ENCODE measurements around the gene NADSYN1. TPM values are rescaled to one million over a fixed set of nuclear protein-coding genes. Genes with fewer than 3 reads are reported as not detected.

Gene NADSYN1
- total RNA-seq, 4 donors from 2014 or later, result 44.0 to 79.1 (median 57.3) TPM

DNA sequence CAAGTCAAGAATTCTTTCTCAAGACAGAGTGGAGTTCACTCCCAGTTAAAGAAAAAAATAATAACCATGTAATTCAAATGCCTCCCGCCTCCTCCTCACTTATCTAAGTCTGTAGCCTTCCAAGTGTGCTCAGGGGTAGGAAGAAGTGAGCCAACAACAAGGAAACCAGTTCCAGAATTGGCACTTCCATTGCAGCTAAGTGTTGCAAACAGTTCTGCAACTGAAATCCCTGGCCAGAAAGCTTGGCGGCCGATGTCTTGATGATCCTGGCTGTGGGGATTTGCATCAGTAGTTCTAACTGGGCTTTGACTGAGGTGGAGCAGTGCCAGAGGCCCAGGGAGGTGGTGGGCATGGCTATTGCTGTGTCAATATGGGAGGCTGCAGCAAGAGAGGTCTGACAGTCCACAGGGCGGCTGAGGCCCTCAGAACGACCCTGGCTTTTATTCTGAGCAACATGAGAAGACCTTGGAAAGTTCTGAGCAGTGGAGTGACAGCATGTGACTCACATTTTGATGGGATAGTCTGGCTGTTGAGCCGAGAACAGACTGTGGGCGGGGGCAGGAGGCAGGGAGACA, 24.1 kb upstream of the NADSYN1 start:
- TF ChIP-seq, protein P1, sequence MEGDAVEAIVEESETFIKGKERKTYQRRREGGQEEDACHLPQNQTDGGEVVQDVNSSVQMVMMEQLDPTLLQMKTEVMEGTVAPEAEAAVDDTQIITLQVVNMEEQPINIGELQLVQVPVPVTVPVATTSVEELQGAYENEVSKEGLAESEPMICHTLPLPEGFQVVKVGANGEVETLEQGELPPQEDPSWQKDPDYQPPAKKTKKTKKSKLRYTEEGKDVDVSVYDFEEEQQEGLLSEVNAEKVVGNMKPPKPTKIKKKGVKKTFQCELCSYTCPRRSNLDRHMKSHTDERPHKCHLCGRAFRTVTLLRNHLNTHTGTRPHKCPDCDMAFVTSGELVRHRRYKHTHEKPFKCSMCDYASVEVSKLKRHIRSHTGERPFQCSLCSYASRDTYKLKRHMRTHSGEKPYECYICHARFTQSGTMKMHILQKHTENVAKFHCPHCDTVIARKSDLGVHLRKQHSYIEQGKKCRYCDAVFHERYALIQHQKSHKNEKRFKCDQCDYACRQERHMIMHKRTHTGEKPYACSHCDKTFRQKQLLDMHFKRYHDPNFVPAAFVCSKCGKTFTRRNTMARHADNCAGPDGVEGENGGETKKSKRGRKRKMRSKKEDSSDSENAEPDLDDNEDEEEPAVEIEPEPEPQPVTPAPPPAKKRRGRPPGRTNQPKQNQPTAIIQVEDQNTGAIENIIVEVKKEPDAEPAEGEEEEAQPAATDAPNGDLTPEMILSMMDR (IDR thresholded peaks at IDR 0.05; ENCODE audit: low read depth), result no peak

DNA sequence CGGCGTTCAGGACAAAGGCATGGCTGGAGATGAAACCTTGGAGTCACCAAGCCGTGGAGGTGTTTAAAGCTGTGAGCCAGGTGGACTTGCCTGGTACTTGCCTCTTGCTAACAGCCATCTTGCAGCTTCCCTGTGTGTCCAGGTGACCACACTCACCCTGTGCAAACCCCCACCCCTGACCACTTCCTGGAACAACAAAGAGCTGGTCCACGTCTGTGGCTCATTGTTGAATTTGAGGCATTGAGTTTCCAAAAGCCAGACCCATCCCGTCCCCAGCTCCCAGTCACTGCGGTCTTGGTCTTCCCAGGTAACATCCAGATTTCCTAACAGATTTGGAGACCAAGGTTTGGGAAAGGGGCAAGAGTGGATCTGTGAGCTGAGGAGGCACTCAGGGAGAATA, 23.3 kb upstream of the NADSYN1 start:
- TF ChIP-seq, protein P1 (IDR thresholded peaks at IDR 0.05; ENCODE audit: low read depth), result no peak

DNA sequence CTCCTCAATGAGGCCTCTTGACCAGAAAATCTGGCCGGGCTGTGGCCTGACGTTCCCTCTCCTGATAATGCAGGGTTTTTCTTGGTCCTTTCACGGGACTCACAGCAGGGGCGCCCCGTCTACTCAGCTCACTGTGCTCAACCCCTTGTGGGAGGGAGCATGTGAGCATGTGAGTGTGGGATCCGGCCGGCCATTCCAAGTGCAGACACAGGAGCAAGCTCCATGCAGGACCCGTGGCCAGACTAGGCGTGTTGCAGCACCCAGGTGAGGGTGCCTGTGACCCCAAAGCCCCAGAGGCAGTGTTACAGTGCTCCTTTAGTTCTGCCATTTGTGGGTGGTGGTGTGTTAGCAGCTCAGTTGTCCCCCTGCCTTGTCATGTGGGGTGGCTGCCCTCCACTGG, 22.8 kb upstream of the NADSYN1 start:
- TF ChIP-seq, protein P1 (IDR thresholded peaks at IDR 0.05; ENCODE audit: low read depth), result no peak

DNA sequence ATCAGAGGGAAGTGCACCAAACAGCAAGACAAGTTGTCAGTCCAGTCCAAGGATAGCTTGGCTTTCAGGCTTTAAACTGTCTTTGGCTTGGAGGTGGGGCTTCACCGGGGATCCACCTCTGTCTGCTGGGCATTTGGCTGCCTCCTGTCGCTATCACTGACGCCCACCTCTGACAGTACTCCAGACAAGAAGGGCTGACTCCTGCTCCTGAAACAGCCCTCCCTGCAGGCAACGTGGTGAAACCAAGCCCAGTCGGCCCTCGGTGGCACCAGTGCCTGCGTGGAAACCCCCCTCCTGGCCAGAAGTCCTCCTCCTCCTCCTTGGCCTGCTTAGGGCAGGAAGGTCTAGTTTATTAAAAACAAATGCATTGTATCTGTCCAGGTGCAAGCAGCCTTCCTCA, 21.7 kb upstream of the NADSYN1 start:
- TF ChIP-seq, protein P1 (IDR thresholded peaks at IDR 0.05; ENCODE audit: low read depth), result no peak

DNA sequence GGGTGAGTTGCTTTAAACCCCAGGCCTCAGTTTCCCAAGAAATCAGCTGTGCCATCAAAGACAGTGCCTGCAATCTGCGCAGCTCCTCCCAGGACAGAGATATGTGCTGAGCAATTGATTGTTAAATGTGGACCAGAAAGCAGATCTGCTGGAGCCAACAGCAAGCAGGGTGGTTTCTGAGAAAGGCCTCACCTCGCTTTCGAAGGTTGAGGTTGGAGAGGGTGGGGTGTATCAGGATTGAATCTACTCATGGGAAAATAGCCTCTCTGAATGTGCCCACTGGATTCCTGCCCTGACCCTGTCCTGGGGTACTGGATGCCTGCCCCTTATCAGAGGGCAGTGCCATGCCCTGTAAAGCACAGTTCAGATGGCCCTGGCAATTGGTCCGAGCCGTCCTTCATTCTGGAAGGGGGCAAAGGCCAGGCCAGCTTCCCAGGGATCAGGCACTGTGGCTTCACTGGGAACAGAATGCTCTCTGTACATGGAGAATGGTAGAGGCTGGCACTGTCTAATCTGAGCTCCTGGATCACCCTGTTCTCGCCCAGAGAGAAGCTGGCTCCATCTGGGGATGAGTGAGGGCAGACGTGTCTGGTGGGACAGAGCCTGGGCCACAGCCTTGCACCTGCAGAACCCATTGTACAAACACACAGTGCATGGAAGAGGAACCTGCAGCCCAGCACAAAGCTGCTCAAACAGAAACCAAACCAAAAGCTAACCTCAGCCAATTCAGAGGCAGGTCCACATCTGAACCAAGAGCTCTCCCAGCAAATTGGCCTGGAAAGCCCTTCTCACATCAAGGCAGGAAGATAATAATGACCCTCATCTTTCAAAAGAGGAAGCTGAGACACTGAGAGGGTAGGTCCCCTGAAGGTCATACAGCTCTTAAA, 20.0 kb upstream of the NADSYN1 start:
- TF ChIP-seq, protein P1 (IDR thresholded peaks at IDR 0.05; ENCODE audit: low read depth), result no peak

DNA sequence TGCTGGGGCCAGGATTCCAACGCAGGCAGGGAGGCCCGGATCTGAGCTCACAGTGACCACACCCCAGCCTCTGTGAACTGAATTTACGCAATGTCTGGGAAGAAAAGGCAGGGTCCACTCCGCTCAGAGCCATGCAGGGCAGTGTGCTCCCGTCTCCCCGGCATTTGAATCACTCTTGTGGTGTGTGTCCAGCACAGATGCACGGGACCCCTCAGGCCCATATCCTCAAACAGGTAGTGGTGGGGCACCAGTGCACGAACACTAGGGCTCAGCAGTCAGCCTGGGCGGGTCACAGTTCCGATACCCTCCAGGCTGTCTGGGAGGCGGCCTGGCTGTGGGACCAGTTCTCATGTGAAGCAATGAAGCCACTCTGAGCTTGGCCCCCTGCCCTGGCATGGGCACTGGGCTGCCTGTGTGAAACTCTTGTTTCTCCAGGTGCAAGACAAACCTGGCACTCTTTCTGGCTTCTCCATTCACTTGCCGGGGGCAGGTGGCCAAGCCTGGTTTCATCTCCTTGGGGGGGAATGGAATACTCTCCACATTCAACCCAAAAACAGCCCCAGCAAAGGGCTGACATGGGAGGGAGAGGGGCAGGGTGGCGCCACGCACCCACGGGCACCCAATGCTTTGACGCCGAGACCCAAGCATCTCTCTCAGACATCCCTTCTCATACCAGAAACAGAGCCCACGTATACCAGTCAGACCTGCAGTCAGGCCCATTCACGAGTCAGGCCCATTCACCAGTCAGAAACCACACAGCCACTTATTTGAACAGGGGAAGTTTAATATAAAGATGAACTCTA, 19.2 kb upstream of the NADSYN1 start:
- TF ChIP-seq, protein P1 (IDR thresholded peaks at IDR 0.05; ENCODE audit: low read depth), result no peak
